Endothelial cell of umbilical vein (primary cell): ENCODE measurements around the gene LAIR2. TPM values are rescaled to one million over a fixed set of nuclear protein-coding genes. Genes with fewer than 3 reads are reported as not detected.

ENCODE experiments used
- BruUV-seq: library from RNA; stranded (reverse); fragments of 400-500 nt; replicated peaks from 2 replicates; lab custom pipeline; 2021; lab: Mats Ljungman, UMichigan
- CTCF ChIA-PET: fragments of 300-600, 350-600 bp; sonication (Branson Sonifier 250); formaldehyde crosslinking; loops from one replicate; lab custom pipeline; 2021; ENCODE audit warnings: antibody characterized with exemption, inconsistent platforms; lab: Charles Lee
- POLR2A ChIA-PET: fragments of 300-600, 350-600 bp; sonication (Branson Sonifier 250); formaldehyde crosslinking; loops from one replicate; lab custom pipeline; 2021; ENCODE audit warnings: antibody characterized with exemption, inconsistent platforms; lab: Charles Lee
- DNase-seq: peaks from one replicate; pipeline ENCODE4 v3.0.0-alpha.2; 2011; ENCODE audit warnings: low read depth, low spot score
- FAIRE-seq: peaks from 2 replicates; lab custom pipeline; 2011; peaks lifted over from hg19 to GRCh38; lab: Jason Lieb, UNC
- H2AFZ ChIP-seq: 2 replicates; pipeline ENCODE4 v1.6.0; 2012; ENCODE audit warnings: low read depth, low read length, control low read depth, inconsistent platforms
- H3K27ac ChIP-seq: 2 replicates; pipeline ENCODE4 v1.5.1; 2011; ENCODE audit warnings: low read depth, mild to moderate bottlenecking, control low read depth, low read length, moderate library complexity; ENCODE audit not compliant: insufficient read depth
- H3K27me3 ChIP-seq, 2 experiments: 2 replicates each; pipeline versions ENCODE4 v1.6.0 to v1.6.1; 2011; ENCODE audit warnings: low read length in 2 of 2, mixed read lengths in 1 of 2; ENCODE audit not compliant: control insufficient read depth in 2 of 2, insufficient read depth in 2 of 2
- H3K36me3 ChIP-seq, 2 experiments: 2 replicates in 1 of 2; 3 replicates in 1 of 2; pipeline ENCODE4 v1.5.1; 2011; ENCODE audit warnings: low read length in 2 of 2, mild to moderate bottlenecking in 1 of 2, moderate library complexity in 1 of 2; ENCODE audit not compliant: control insufficient read depth in 2 of 2, insufficient read depth in 2 of 2; ENCODE audit errors: extremely low read depth in 1 of 2
- H3K4me1 ChIP-seq: 3 replicates; pipeline ENCODE4 v1.5.1; 2011; ENCODE audit warnings: mild to moderate bottlenecking, low read length; ENCODE audit not compliant: control insufficient read depth, insufficient read depth; ENCODE audit errors: extremely low read depth
- H3K4me2 ChIP-seq: 2 replicates; pipeline ENCODE4 v1.6.1; 2011; ENCODE audit warnings: low read length, control low read depth, mixed read lengths; ENCODE audit not compliant: insufficient read depth
- H3K4me3 ChIP-seq, 3 experiments: fragments of 200-600 bp in 1 of 3; sonication (generic), shearing (Covaris generic) in 1 of 3; replicated peaks in 1 of 3; 2 replicates each; pipeline ENCODE4 v1.5.1; 2011 to 2016; ENCODE audit warnings: control low read depth in 3 of 3, low read length in 3 of 3, mild to moderate bottlenecking in 2 of 3, inconsistent platforms in 1 of 3, low read depth in 1 of 3, moderate library complexity in 1 of 3; ENCODE audit not compliant: insufficient read depth in 1 of 3
- H3K79me2 ChIP-seq: 2 replicates; pipeline ENCODE4 v1.6.0; 2012; ENCODE audit warnings: low read length, inconsistent platforms; ENCODE audit not compliant: control insufficient read depth, insufficient read depth
- H3K9ac ChIP-seq: replicated peaks from 2 replicates; pipeline ENCODE3; 2011; ENCODE audit warnings: low read length, control low read depth; ENCODE audit not compliant: insufficient read depth; ENCODE audit errors: extremely low read depth
- H3K9me1 ChIP-seq: replicated peaks from 3 replicates; pipeline ENCODE4 v1.6.0; 2011; ENCODE audit warnings: mild to moderate bottlenecking, low read length; ENCODE audit not compliant: control insufficient read depth, insufficient read depth; ENCODE audit errors: extremely low read depth
- H3K9me3 ChIP-seq: replicated peaks from 2 replicates; pipeline ENCODE4 v1.5.1; 2012; ENCODE audit warnings: low read length, inconsistent platforms; ENCODE audit not compliant: control insufficient read depth, insufficient read depth
- H4K20me1 ChIP-seq: replicated peaks from 2 replicates; pipeline ENCODE3; 2011; ENCODE audit warnings: mild to moderate bottlenecking, low read length; ENCODE audit not compliant: control insufficient read depth, insufficient read depth; ENCODE audit errors: extremely low read depth
- EZH2 ChIP-seq: IDR thresholded peaks from 2 replicates; pipeline ENCODE4 v1.6.1; 2012; ENCODE audit warnings: borderline replicate concordance, low read depth, mild to moderate bottlenecking, moderate library complexity, low read length, inconsistent platforms; ENCODE audit not compliant: severe bottlenecking
- FOS ChIP-seq: IDR thresholded peaks from 2 replicates; pipeline ENCODE4 v1.6.1; 2011; ENCODE audit warnings: mild to moderate bottlenecking, low read length, moderate library complexity, borderline replicate concordance; ENCODE audit not compliant: insufficient read depth
- GATA2 ChIP-seq: IDR thresholded peaks from 2 replicates; pipeline ENCODE4 v1.7.0; 2011; ENCODE audit warnings: low read depth, mild to moderate bottlenecking, moderate library complexity, mixed read lengths, low read length; ENCODE audit not compliant: insufficient read length, insufficient read depth
- JUN ChIP-seq: IDR thresholded peaks from 2 replicates; pipeline ENCODE4 v1.6.1; 2011; ENCODE audit warnings: borderline replicate concordance, low read depth; ENCODE audit not compliant: insufficient read length, insufficient read depth
- MAX ChIP-seq: IDR thresholded peaks from 2 replicates; pipeline ENCODE4 v1.6.1; 2011; ENCODE audit not compliant: insufficient read depth, insufficient read length
- MYC ChIP-seq: IDR thresholded peaks from one replicate; pipeline ENCODE4 v1.6.1; 2011; ENCODE audit warnings: mild to moderate bottlenecking, low read depth, low read length
- POLR2A ChIP-seq: IDR thresholded peaks from 2 replicates; pipeline ENCODE4 v1.6.1; 2012; ENCODE audit warnings: low read depth, mild to moderate bottlenecking, control low read depth, low read length
- POLR2AphosphoS5 ChIP-seq: IDR thresholded peaks from 2 replicates; pipeline ENCODE4 v1.6.1; 2012; ENCODE audit warnings: low read depth, mild to moderate bottlenecking, control low read depth, low read length, moderate library complexity; ENCODE audit not compliant: insufficient read depth
- dilution Hi-C: fragments of 300-500 bp; cut with MboI; formaldehyde crosslinking; loops from one replicate; pipeline ENCODE4 v1.15.0; 2019; ENCODE audit warnings: low sequenced_read_pairs; ENCODE audit not compliant: extremely low pct_ligation_motif_present
- intact Hi-C: fragments of 100-400 bp; cut with micrococcal nuclease; formaldehyde crosslinking; loops from one replicate; pipeline ENCODE4 v1.10.0; 2022
- polyA plus RNA-seq, 4 experiments: library from polyadenylated mRNA; depleted of rRNA in 3 of 4; stranded (reverse) in 3 of 4; unstranded in 1 of 4; fragments of >200 nt; gene quantifications; 2 replicates each; pipeline versions ENCODE4 v1.2.1 to v1.2.3, GENCODE V29; 2011 to 2012; ENCODE audit warnings: missing spikeins in 1 of 4
- total RNA-seq: library from RNA; stranded (reverse); gene quantifications from 2 replicates; pipeline ENCODE4 v1.2.3, GENCODE V29; 2021
- TF ChIP-seq, protein P1 (sequence below), 2 donors: IDR thresholded peaks; 1 replicate in 1 of 2; 2 replicates in 1 of 2; pipeline ENCODE4 v1.5.1; 2011; ENCODE audit warnings: low read length in 2 of 2, mild to moderate bottlenecking in 2 of 2, moderate library complexity in 2 of 2, control low read depth in 1 of 2, inconsistent platforms in 1 of 2, low read depth in 1 of 2; ENCODE audit not compliant: insufficient read depth in 1 of 2; ENCODE audit errors: extremely low read depth in 1 of 2

Gene LAIR2
- total and polyA plus RNA-seq, 2 donors (not counting 3 experiments of a cell fraction or from before 2014, with no cell fraction given) = not detected

- DNase-seq (no peak), FAIRE-seq (no peak)
- intact Hi-C loops (no loop called here), dilution Hi-C loops (no loop called here)
- Histone ChIP-seq H3K9ac (no peak overlapping the region), H3K27me3 (no peaks in the 10 kb centered on the region), H3K4me1 (no peaks in the 10 kb centered on the region), H3K79me2 (no peaks in the 10 kb centered on the region), H3K9me1 (no peaks in the 10 kb centered on the region), H2AFZ (no peak overlapping the region), H3K4me2 (no peak overlapping the region), H3K4me3 (no peak overlapping the region), H3K27ac (no peak overlapping the region), H3K36me3 (no peaks in the 10 kb centered on the region), H3K9me3 (no peaks in the 10 kb centered on the region), H4K20me1 (no peaks in the 10 kb centered on the region)
- ChIA-PET CTCF (no interaction called here), POLR2A (no interaction called here)
- BruUV-seq = no TSS peak
- TF ChIP-seq POLR2AphosphoS5 = no peak
- TF ChIP-seq, protein P1, sequence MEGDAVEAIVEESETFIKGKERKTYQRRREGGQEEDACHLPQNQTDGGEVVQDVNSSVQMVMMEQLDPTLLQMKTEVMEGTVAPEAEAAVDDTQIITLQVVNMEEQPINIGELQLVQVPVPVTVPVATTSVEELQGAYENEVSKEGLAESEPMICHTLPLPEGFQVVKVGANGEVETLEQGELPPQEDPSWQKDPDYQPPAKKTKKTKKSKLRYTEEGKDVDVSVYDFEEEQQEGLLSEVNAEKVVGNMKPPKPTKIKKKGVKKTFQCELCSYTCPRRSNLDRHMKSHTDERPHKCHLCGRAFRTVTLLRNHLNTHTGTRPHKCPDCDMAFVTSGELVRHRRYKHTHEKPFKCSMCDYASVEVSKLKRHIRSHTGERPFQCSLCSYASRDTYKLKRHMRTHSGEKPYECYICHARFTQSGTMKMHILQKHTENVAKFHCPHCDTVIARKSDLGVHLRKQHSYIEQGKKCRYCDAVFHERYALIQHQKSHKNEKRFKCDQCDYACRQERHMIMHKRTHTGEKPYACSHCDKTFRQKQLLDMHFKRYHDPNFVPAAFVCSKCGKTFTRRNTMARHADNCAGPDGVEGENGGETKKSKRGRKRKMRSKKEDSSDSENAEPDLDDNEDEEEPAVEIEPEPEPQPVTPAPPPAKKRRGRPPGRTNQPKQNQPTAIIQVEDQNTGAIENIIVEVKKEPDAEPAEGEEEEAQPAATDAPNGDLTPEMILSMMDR (IDR thresholded peaks at IDR 0.05; ENCODE audit: extremely low read depth in 1 of 2, insufficient read depth in 1 of 2, low read depth in 1 of 2, low read length in 2 of 2) = no peak
- TF ChIP-seq MAX = no peak
- TF ChIP-seq EZH2 = no peak
- no peak for TF ChIP-seq FOS
- TF ChIP-seq MYC = no peak
- TF ChIP-seq POLR2A = no peak
- TF ChIP-seq JUN = no peak
- TF ChIP-seq GATA2 = no peak
These were observed 28.2 kb downstream of the LAIR2 start for GRCh38 chr19:54530866-54531265.
